Measurements from ENCODE around the gene PRKCSH. TPM values are rescaled to one million over a fixed set of nuclear protein-coding genes. Genes with fewer than 3 reads are reported as not detected.
A peak's percentile ranks its signal among the peaks of the same experiment; 100 is the strongest.
"Not testable (repeated sequence)": the region's sequence is repeated elsewhere in the genome, so short reads cannot be mapped to it uniquely, and the experiment has no call there.

PRKCSH gene
- total RNA-seq, 2 experiments from 2014 or later, result 321 to 338 TPM

- H3K4me3 Mint-ChIP-seq, result no peak overlapping the region
- POLR2A ChIA-PET, result no interaction called here
- no peaks in the 10 kb centered on the region for H3K4me1 Mint-ChIP-seq
- no peaks in the 10 kb centered on the region for H3K9me3 Mint-ChIP-seq
- H3K36me3 Mint-ChIP-seq (ENCODE audit: low read depth), result no peaks in the 10 kb centered on the region
- CTCF ChIA-PET, result interaction anchor here (0.6 to 1.9 kb wide), 5 partner anchors 22 to 76 kb away, joined by 3 to 8 read pairs (median 3); partner anchors contain the start of genes EPOR and ODAD3
- no peak overlapping the region for H3K27ac Mint-ChIP-seq
- H3K27me3 Mint-ChIP-seq, result peaks cover 2% of the 10 kb centered on the region
- peak; percentile 30 for DNase-seq
Observed at GRCh38 chr19:11405846-11406643, 29.4 kb upstream of the PRKCSH start.

DNA sequence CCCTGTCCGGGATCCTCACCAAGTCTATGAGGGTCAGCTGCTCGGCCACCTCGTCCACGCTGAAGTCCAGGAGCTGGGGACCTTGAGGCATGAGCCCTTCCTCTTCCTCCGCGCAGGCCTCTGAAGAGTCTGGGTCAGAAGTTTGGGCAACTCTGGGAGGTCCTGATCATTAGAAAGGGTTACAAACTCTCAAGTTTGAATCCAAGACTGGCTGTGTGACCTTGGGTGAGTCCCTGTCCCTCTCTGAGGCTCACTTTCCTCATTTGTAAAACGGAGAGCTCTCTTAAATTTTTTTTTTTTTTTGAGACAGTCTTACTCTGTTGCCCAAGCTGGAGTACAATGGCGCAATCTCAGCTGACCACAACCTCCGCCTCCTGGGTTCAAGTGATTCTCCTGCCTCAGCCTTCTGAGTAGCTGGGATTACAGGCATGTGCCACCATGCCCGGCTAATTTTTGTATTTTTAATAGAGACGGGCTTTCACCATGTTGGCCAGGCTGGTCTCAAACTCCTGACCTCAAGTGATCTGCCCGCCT is 28.7 kb upstream of the PRKCSH start:
- POLR2A ChIA-PET; H3K36me3 Mint-ChIP-seq (ENCODE audit: low read depth): not testable (repeated sequence)

GRCh38 chr19:11408591-11408990 is 26.8 kb upstream of the PRKCSH start:
- no peak overlapping the region for H3K4me3 Mint-ChIP-seq
- DNase-seq, result no peak
- H3K27ac Mint-ChIP-seq, result no peak overlapping the region
- ChIA-PET CTCF (interaction anchor here (1.0 kb wide), 1 partner anchor 26 kb away, joined by 3 read pairs; no protein-coding TSS in a partner anchor), POLR2A (no interaction called here)
- H3K36me3 Mint-ChIP-seq (ENCODE audit: low read depth), result no peaks in the 10 kb centered on the region
- no peaks in the 10 kb centered on the region for H3K4me1 Mint-ChIP-seq
- H3K27me3 Mint-ChIP-seq, result peaks cover 2% of the 10 kb centered on the region
- H3K9me3 Mint-ChIP-seq, result no peaks in the 10 kb centered on the region

More for the DNA sequence above, 28.7 kb upstream of the PRKCSH start:
- H3K4me3 Mint-ChIP-seq, H3K27ac Mint-ChIP-seq, DNase-seq, H3K27me3 Mint-ChIP-seq, H3K4me1 Mint-ChIP-seq, H3K9me3 Mint-ChIP-seq: not testable (repeated sequence)
- CTCF ChIA-PET, result interaction anchor here (0.6 to 1.9 kb wide), 5 partner anchors 23 to 76 kb away, joined by 3 to 8 read pairs (median 3); partner anchors contain the start of genes EPOR and ODAD3

DNA sequence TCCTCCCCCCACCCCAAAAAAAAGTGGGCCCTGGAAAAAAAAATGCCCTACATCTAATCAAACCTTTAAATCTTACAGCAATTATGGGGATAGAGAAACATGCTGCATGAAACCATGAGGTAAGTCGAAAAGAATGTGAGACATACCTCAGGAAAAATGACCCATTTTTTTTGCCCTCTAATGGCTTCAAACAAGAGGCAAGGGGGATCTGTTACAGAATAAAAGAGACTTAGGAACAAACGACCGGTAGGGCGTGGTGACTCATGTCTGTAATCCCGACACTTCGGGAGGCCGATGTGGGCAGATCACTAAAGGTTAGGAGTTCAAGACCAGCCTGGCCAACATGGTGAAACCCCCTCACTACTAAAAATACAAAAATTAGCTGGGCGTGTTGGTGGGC is 24.8 kb upstream of the PRKCSH start:
- CTCF ChIA-PET, result no interaction called here
- POLR2A ChIA-PET, result no interaction called here
- no peaks in the 10 kb centered on the region for H3K36me3 Mint-ChIP-seq (ENCODE audit: low read depth)
- DNase-seq, result no peak
- no peak overlapping the region for H3K27ac Mint-ChIP-seq
- peaks cover 6% of the 10 kb centered on the region for H3K27me3 Mint-ChIP-seq
- H3K9me3 Mint-ChIP-seq, result no peaks in the 10 kb centered on the region
- H3K4me1 Mint-ChIP-seq, result no peaks in the 10 kb centered on the region
- H3K4me3 Mint-ChIP-seq, result no peak overlapping the region

- DNase-seq, result no peak
- no peak overlapping the region for H3K27ac Mint-ChIP-seq
- H3K4me1 Mint-ChIP-seq, result peaks cover 3% of the 10 kb centered on the region
- H3K9me3 Mint-ChIP-seq, result no peaks in the 10 kb centered on the region
- H3K4me3 Mint-ChIP-seq, result no peak overlapping the region
- peaks cover 33% of the 10 kb centered on the region for H3K27me3 Mint-ChIP-seq
- H3K36me3 Mint-ChIP-seq (ENCODE audit: low read depth), result no peaks in the 10 kb centered on the region
- ChIA-PET POLR2A (no interaction called here), CTCF (interaction anchor here (0.6 kb wide), 1 partner anchor 7 kb away, joined by 3 read pairs; no protein-coding TSS in a partner anchor)
Observed at GRCh38 chr19:11414544-11414943, 20.9 kb upstream of the PRKCSH start.

DNA sequence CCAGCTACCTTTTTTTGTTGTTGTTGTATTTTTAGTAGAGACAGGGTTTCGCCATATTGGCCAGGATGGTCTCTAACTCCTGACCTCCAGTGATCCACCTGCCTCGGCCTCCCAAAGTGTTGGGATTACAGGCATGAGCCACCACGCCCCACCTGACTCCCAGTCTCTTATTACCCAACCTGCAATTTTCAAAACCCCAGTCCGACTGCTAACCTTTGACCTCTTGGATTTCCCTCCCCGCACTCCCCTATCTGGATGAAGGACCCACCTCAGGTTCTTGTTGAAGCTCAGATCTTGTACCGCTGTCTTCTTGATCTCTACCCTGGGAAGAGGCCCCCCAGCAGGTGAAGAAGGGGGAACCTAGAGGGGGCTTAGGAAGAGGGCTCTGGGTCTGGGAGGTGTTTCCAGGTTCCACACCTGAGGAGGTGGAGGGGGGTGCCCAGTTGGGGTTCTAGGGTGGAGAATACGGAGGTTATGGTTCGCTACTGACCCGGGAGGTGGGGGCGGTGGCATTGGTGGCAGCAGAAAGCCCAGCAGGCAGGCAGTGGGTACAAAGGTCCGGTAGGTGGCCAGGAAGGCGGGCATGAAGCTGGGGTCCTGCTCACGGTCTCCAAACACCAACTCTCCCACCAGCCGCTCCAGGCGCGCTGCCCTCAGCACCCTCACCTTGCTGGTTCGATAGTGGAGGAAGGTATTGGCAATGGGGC is 18.9 kb upstream of the PRKCSH start:
- Mint-ChIP-seq H3K4me3 (no peak overlapping the region), H3K27me3 (peaks cover 48% of the 10 kb centered on the region), H3K27ac (no peak overlapping the region), H3K36me3 (ENCODE audit: low read depth) (no peaks in the 10 kb centered on the region), H3K9me3 (no peaks in the 10 kb centered on the region), H3K4me1 (peaks cover 15% of the 10 kb centered on the region)
- no peak for DNase-seq
- CTCF ChIA-PET, result interaction anchor here (0.6 to 1.2 kb wide), 2 partner anchors 35 to 126 kb away, joined by 3 to 5 read pairs; no protein-coding TSS in a partner anchor
- POLR2A ChIA-PET, result no interaction called here

DNA sequence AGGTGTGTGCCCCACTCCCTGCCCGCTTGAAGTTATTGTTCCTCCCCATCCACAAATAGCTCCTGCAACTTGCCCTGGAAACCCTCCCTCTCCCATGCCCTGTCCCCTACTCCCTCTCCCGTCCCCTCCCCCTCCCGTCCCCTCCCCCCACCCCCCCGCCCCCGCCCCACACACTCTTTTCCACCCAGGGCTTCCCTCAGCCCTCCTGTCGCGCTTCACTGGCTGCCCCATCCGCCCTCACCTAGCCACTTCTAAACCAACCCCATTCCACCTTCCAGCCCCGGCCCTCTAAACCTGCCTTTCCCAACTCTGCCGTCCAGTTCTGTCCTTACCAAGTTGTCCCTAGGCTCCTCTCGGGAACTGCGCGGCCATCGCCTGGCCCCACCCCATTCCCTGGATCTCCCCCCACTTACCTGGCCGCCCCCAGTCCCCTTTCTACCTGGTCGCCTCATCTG is 17.3 kb upstream of the PRKCSH start:
- H3K27me3 Mint-ChIP-seq, result peaks cover 61% of the 10 kb centered on the region
- no peaks in the 10 kb centered on the region for H3K36me3 Mint-ChIP-seq (ENCODE audit: low read depth)
- peaks cover 28% of the 10 kb centered on the region for H3K4me1 Mint-ChIP-seq
- DNase-seq, result no peak
- ChIA-PET POLR2A (no interaction called here), CTCF (interaction anchor here (1.4 to 4.5 kb wide), 2 partner anchors 17 to 35 kb away, joined by 4 to 26 read pairs; partner anchors contain the start of genes ODAD3 and PRKCSH)
- H3K27ac Mint-ChIP-seq, result no peak overlapping the region
- no peaks in the 10 kb centered on the region for H3K9me3 Mint-ChIP-seq
- no peak overlapping the region for H3K4me3 Mint-ChIP-seq

DNA sequence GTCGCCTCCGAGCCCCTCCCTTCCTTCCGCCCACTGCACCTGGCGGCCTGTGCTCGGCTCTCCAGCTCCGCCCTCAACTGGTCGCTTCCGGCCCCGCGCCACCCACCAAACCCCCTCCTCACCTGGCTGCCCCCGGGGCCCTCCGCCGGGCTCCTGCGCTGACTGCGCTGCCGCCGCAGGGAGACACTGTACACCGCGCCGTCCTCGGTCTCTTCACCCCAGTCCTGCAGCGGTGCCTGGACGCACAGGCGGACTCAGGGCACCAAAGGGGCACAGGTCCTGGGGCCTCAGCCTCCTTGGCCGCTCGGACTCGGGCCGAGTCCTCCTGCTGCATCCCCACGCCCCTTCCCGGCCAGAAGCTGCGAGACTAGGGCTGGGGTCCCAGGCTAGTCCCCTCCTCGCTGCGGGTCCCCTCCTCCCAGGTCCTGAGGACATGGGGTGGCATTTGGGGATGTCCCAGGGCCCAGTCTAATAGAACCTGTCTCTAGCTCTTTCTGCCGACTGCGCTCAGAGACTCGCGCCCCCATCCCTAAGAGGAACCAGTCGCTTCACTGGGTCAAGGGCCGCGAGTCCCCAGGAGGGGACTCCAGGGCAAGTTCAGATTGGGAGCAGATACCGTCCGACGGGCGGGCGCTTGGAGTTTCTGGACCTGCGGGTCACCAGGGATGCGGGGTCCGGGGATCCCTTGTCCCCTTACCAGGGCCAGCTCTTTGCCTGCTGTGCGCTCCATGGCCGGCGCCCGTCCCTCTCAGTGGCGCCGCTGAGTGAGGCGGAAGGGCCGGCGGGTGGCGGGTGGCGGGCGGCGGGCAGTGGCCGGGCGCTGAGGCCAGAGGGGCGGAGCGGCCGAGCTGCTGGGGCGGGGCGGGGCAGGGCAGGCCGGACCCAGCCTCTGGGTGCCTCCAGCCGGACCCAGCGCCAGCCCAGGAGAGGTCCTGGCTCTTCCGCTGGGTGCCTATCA is 16.6 kb upstream of the PRKCSH start, which contains the start of gene RGL3:
TSS of gene RGL3 (minus strand) at position 766 of the 958 bp plus-strand sequence. CDS start at position 730, 36 bp downstream.
- peaks cover 32% of the 10 kb centered on the region for H3K4me1 Mint-ChIP-seq
- ChIA-PET CTCF (interaction anchor here (0.7 to 4.5 kb wide), 4 partner anchors 12 to 63 kb away, joined by 3 to 26 read pairs (median 4); partner anchors contain the start of genes ODAD3 and PRKCSH), POLR2A (no interaction called here)
- DNase-seq, result no peak
- H3K9me3 Mint-ChIP-seq, result no peaks in the 10 kb centered on the region
- no peak within 1 kb of the TSS for H3K4me3 Mint-ChIP-seq
- no peak within 1 kb of the TSS for H3K27ac Mint-ChIP-seq
- no peaks in the 10 kb centered on the region for H3K36me3 Mint-ChIP-seq (ENCODE audit: low read depth)
- H3K27me3 Mint-ChIP-seq, result peaks cover 68% of the 10 kb centered on the region

GRCh38 chr19:11420429-11421370 is 14.7 kb upstream of the PRKCSH start:
- H3K4me1 Mint-ChIP-seq, result peaks cover 34% of the 10 kb centered on the region
- H3K27me3 Mint-ChIP-seq, result peaks cover 68% of the 10 kb centered on the region
- POLR2A ChIA-PET, result no interaction called here

GRCh38 chr19:11421371-11422098 is 13.9 kb upstream of the PRKCSH start:
- peaks cover 2% of the 10 kb centered on the region for H3K9me3 Mint-ChIP-seq
- peak overlapping the region; percentile 36 for H3K27ac Mint-ChIP-seq
- peak; percentile 15 for DNase-seq
- peaks cover 65% of the 10 kb centered on the region for H3K27me3 Mint-ChIP-seq
- POLR2A ChIA-PET, result no interaction called here
- peaks cover 34% of the 10 kb centered on the region for H3K4me1 Mint-ChIP-seq
- CTCF ChIA-PET, result interaction anchor here (0.8 to 4.5 kb wide), 7 partner anchors 14 to 61 kb away, joined by 3 to 26 read pairs (median 4); partner anchors contain the start of genes ODAD3 and PRKCSH
- H3K4me3 Mint-ChIP-seq, result peak overlapping the region; percentile 25
- no peaks in the 10 kb centered on the region for H3K36me3 Mint-ChIP-seq (ENCODE audit: low read depth)

More at GRCh38 chr19:11420429-11421370, 14.7 kb upstream of the PRKCSH start:
- peaks cover 2% of the 10 kb centered on the region for H3K9me3 Mint-ChIP-seq
- H3K27ac Mint-ChIP-seq, result no peak overlapping the region
- CTCF ChIA-PET, result interaction anchor here (0.8 to 4.5 kb wide), 8 partner anchors 11 to 142 kb away, joined by 3 to 26 read pairs (median 4); partner anchors contain the start of genes ODAD3 and PRKCSH
- no peak for DNase-seq
- H3K36me3 Mint-ChIP-seq (ENCODE audit: low read depth), result no peaks in the 10 kb centered on the region
- no peak overlapping the region for H3K4me3 Mint-ChIP-seq

Data from activated CD4-positive, alpha-beta T cell treated with anti-CD3 and anti-CD28 coated beads, Interleukin-2, amount 10 ng/mL, durations not matched to agents 7 days and 5 days (primary cell).